ENCODE results near the gene MPZL1.
A peak's percentile ranks its signal among the peaks of the same experiment; 100 is the strongest.

The MPZL1 gene

DNA sequence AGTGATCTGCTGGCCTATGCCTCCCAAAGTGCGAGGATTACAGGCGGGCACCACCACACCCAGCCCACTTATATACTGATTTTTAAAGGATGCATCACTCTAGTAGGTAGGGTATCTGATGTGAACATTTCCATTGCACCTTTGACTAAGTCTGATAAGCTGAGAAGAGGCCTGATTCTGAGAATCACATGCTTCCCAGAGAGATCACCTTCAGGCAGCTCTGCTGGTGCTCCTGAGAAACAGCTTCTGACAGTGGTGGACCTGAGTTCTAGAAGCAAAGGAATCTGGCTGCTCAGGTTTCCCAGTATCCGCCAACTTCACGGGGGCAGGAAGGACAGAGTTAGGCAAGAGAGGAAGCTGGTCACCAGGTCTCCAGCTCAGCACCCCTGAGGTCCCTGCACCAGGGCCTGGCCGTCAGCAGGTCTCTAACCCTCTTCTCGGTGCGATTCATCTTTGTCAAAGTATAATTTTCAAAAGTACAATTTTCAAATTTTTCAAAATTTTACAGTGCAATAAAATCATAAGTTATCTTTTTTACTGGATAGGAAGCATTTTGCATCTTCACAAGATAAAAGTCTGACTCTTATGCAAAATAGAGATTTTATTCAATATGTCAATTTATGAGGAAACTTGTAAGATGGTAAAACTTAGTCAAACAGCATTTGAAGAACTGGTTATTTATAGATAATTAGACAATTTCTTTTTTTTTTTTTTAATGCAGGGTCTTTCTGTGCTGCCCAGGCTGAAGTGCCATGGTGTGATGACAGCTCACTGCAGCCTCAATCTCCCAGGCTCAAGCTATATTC lies 25.8 kb upstream of the MPZL1 start:
- DNase-seq = no peak

DNA sequence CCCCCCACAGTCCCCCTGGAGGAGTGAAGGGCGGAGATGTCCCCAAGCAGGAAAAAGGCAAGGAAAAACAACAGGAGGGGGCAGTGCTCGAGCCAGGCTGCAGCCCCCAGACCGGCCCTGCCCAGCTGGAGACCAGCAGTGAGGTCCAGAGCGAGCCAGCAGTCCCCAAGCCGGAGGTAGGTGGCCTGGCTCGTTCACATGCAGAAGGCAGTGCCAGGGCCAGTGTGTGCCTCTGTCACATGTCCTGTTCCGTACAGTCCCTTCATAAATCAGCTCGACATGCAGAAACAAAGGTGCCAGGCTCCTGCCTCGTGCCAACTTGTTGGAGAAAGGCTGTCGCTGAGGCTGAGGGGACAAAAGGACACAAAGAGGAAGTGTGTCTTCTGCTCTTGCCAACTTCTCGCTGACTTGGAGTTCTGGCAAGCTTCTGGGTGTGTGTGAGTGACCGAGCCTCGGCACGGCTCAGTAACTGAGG lies 24.1 kb upstream of the MPZL1 start:
- DNase-seq = no peak

- no peak for DNase-seq
Observed at GRCh38 chr1:167698313-167698712, 23.5 kb upstream of the MPZL1 start.

DNA sequence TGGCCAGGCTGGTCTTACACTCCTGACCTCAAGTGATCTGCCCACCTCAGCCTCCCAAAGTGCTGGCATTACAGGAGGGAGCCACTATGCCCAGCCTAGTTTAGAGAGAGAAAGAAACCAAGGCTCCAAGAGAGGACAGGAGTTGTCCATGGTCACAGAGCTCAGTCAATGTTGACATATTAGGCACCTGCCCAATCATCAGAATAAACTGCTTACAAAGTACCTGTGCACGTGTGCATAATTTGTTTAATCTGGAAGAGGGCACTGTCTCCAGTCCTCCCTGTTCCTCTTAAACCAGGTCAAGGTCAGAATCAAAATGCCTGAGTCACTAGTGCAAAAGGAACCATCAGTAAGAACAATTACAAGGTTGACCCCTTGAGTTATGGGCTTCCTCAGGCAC lies 20.3 kb upstream of the MPZL1 start:
- no peak for DNase-seq

GRCh38 chr1:167703557-167703956 lies 18.2 kb upstream of the MPZL1 start:
- DNase-seq = no peak

- no peak for DNase-seq
Observed at GRCh38 chr1:167704715-167705114, 17.1 kb upstream of the MPZL1 start.

GRCh38 chr1:167705250-167705649 lies 16.5 kb upstream of the MPZL1 start:
- no peak for DNase-seq

- DNase-seq = no peak
Observed at GRCh38 chr1:167706363-167706762, 15.4 kb upstream of the MPZL1 start.

- DNase-seq = no peak
Observed at GRCh38 chr1:167706931-167707877, 14.6 kb upstream of the MPZL1 start.

DNA sequence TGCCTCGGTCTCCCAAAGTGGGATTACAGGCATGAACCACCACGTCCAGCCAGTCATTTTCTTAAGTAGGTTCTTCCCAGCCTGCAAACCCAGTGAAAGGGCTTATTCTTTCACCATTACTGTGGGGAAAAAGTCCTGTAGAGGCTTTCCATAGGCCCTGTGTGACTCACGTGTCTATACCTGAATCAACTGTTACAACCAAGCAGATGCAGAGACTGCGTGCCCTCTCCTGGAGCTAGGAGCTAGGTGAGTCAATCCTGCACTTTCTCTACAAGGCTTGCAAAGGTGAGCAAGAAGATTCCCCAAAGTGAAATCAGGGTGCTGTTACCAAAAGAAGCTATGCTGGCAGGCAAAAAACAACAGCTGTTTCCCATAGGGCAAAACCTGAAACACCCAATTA lies 13.8 kb upstream of the MPZL1 start:
- no peak for DNase-seq

- DNase-seq = no peak
Observed at GRCh38 chr1:167708940-167709389, 12.8 kb upstream of the MPZL1 start.

- DNase-seq = no peak
Observed at GRCh38 chr1:167710836-167711235, 10.9 kb upstream of the MPZL1 start.

DNA sequence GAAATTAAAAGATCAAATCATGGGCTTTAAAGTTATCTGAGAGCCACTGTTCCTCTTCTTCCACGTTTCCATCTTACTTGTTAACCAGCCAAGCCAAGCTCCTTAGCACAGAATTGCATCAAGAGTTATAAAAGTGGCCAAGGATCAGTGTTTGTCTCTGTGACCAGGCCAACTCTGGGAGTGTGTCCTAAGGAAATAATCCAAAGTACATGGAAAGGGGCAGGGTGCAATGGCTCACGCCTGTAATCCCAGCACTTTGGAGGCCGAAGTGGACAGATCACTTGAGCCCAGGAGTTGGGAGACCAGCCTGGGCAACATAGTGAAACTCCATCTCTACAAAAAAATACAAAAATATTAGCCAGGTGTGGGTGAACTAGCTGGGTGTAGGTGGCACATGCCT lies 10.0 kb upstream of the MPZL1 start:
- no peak for DNase-seq

GRCh38 chr1:167713330-167714081 lies 8.3 kb upstream of the MPZL1 start:
- peak; percentile 20 for DNase-seq

- peak; percentile 65 for DNase-seq
Observed at GRCh38 chr1:167714098-167714438, 7.7 kb upstream of the MPZL1 start.

DNA sequence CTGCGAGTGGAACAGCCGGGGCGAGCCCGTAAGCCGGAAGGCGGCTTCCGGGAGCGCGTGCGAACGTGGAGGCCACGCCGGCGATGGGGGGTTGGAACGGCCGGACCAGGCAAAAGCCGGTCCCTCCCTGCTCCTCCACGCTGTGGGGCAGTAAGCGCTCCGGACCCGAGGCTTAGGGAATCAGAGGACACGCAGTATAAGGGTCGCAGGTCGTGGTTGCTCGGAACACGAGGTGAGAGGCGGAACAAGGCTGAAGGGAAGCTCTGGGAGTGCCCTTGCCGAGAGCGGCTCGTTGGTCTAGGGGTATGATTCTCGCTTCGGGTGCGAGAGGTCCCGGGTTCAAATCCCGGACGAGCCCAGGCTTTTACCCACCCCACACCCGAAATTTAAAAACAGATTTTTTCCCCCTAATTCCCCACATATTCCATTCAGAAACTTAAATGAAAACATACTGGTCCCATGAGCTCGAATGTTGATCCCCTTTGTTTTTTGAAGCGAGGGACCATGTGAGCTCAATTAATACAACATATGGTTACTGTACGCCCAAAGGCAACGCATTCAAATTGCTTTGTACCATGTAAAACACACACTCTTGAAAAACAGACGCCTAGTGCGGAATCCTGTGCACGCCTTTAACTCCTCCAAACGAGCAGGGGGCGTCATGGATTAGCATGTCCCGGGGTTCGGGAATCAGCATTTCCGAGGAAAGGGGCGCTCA lies 7.2 kb upstream of the MPZL1 start:
- DNase-seq = peak; percentile 56

- peak; percentile 67 for DNase-seq
Observed at GRCh38 chr1:167715157-167715999, 6.4 kb upstream of the MPZL1 start.

DNA sequence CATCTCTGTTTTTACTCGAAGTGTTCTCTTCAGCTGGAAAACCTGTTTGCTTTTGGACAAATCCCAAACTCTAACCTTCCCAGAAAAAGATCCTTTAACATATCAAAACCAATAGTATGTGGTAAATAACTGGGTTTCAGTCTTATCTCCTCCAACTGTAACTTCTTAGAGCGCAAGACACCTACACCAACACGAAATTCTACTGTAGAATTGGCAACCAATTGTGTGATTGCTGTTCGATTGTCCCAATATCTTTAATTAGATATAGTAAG lies 5.8 kb upstream of the MPZL1 start:
- DNase-seq = no peak

DNA sequence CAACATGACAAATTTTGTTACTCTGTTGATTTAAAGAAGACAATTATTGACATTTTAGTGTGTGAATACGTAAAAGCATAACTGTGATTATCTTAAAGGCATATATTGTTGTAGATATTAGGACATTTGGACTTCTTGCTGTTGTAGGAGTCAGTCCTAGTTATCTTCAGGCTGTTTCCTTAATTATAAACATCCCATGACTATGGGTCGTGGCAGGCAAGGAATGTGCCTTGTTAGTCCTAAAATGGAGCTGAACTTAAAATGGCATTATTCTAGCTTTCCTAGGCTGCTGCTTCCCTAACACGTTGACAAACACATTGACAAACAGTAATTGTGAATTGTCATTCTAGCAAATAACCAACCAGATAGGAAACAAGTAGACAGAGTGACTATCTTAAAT lies 4.4 kb upstream of the MPZL1 start:
- no peak for DNase-seq

- no peak for DNase-seq
Observed at GRCh38 chr1:167718914-167719691, 2.7 kb upstream of the MPZL1 start.

All from amniotic stem cell (primary cell).